H1 (cell line): Measurements from ENCODE around the gene NBDY. TPM values are rescaled to one million over a fixed set of nuclear protein-coding genes. Genes with fewer than 3 reads are reported as not detected.

Source experiments
- CTCF ChIA-PET: fragments of 300-600 bp; sonication (Branson Sonifier 250); formaldehyde crosslinking; loops from one replicate; lab custom pipeline; 2021; ENCODE audit not compliant: partially characterized antibody; lab: Charles Lee
- POLR2A ChIA-PET: fragments of 300-600 bp; sonication (Branson Sonifier 250); formaldehyde crosslinking; loops from one replicate; lab custom pipeline; 2021; ENCODE audit warnings: inconsistent platforms; ENCODE audit not compliant: partially characterized antibody; lab: Charles Lee
- DNase-seq, 2 experiments: peaks; one replicate each; pipeline versions ENCODE4 v3.0.0 to v3.0.0-alpha.2; 2010 to 2022; ENCODE audit warnings: low spot score in 2 of 2, low read depth in 1 of 2, mixed read lengths in 1 of 2
- FAIRE-seq: peaks from 2 replicates; lab custom pipeline; 2011; peaks lifted over from hg19 to GRCh38; lab: Jason Lieb, UNC
- H2AFZ ChIP-seq: 2 replicates; pipeline ENCODE4 v1.8.1; 2012; ENCODE audit warnings: low read length, inconsistent platforms
- H2AK5ac ChIP-seq: 2 replicates; pipeline ENCODE4 v1.6.1; 2013; ENCODE audit warnings: low read depth, low read length
- H2BK120ac ChIP-seq: replicated peaks from 2 replicates; pipeline ENCODE3; 2013; ENCODE audit warnings: low read depth, low read length, inconsistent platforms
- H2BK12ac ChIP-seq: 2 replicates; pipeline ENCODE4 v1.6.1; 2013; ENCODE audit warnings: low read depth, low read length
- H2BK15ac ChIP-seq: 2 replicates; pipeline ENCODE4 v1.6.1; 2013; ENCODE audit warnings: low read length
- H2BK20ac ChIP-seq: 2 replicates; pipeline ENCODE4 v1.6.1; 2013; ENCODE audit warnings: low read length
- H2BK5ac ChIP-seq: 2 replicates; pipeline ENCODE4 v1.6.1; 2013; ENCODE audit warnings: low read depth, low read length
- H3K14ac ChIP-seq: 2 replicates; pipeline ENCODE4 v1.6.1; 2013; ENCODE audit warnings: inconsistent platforms; ENCODE audit not compliant: insufficient read length
- H3K18ac ChIP-seq: 2 replicates; pipeline ENCODE4 v1.6.1; 2013; ENCODE audit warnings: low read length; ENCODE audit errors: extremely low read depth
- H3K23ac ChIP-seq: 2 replicates; pipeline ENCODE4 v1.6.1; 2013; ENCODE audit warnings: inconsistent platforms; ENCODE audit not compliant: insufficient read length
- H3K23me2 ChIP-seq: 2 replicates; pipeline ENCODE4 v1.6.1; 2013; ENCODE audit warnings: low read depth, low read length
- H3K27ac ChIP-seq: 2 replicates; pipeline ENCODE4 v1.6.1; 2011; ENCODE audit warnings: low read depth, low read length, inconsistent platforms
- H3K27me3 ChIP-seq, 4 experiments: replicated peaks in 1 of 4; 1 replicate in 1 of 4; 2 replicates in 3 of 4; pipeline versions ENCODE4 v1.6.1 to v1.8.1; 2011 to 2013; ENCODE audit warnings: low read length in 3 of 4, mild to moderate bottlenecking in 3 of 4, inconsistent platforms in 2 of 4, mixed read lengths in 2 of 4, moderate library complexity in 1 of 4; ENCODE audit not compliant: control insufficient read depth in 3 of 4, insufficient read depth in 3 of 4; ENCODE audit errors: extremely low read depth in 1 of 4
- H3K36me3 ChIP-seq, 4 experiments: 2 replicates each; pipeline versions ENCODE4 v1.6.1 to v1.8.1; 2011 to 2013; ENCODE audit warnings: mild to moderate bottlenecking in 4 of 4, low read length in 3 of 4, moderate library complexity in 2 of 4, control low read depth in 1 of 4, inconsistent platforms in 1 of 4; ENCODE audit not compliant: insufficient read depth in 4 of 4, control insufficient read depth in 2 of 4
- H3K4ac ChIP-seq: replicated peaks from 2 replicates; pipeline ENCODE3; 2013; ENCODE audit warnings: low read length, low read depth, mixed read lengths, inconsistent platforms; ENCODE audit not compliant: insufficient read length
- H3K4me1 ChIP-seq, 4 experiments: replicated peaks in 1 of 4; 1 replicate in 1 of 4; 2 replicates in 3 of 4; pipeline versions ENCODE4 v1.6.1 to v1.8.1; 2011 to 2013; ENCODE audit warnings: low read length in 3 of 4, inconsistent platforms in 2 of 4, mixed read lengths in 1 of 4; ENCODE audit not compliant: insufficient read depth in 4 of 4, control insufficient read depth in 3 of 4
- H3K4me2 ChIP-seq, 2 experiments: 2 replicates each; pipeline versions ENCODE4 v1.6.1 to v1.8.1; 2011 to 2013; ENCODE audit warnings: low read depth in 2 of 2, low read length in 2 of 2, control low read depth in 1 of 2, inconsistent platforms in 1 of 2, mild to moderate bottlenecking in 1 of 2; ENCODE audit not compliant: insufficient read depth in 1 of 2
- H3K4me3 ChIP-seq, 4 experiments: fragments of 200-600, 300-600 bp in 1 of 4; sonication (generic), shearing (Covaris generic), sonication (Bioruptor Twin) in 1 of 4; 2 replicates each; pipeline versions ENCODE4 v1.5.1 to v1.8.1; 2011 to 2016; ENCODE audit warnings: low read length in 4 of 4, low read depth in 3 of 4, control low read depth in 2 of 4, inconsistent platforms in 2 of 4, mild to moderate bottlenecking in 2 of 4, mixed read lengths in 1 of 4, moderate library complexity in 1 of 4; ENCODE audit not compliant: insufficient read depth in 2 of 4; ENCODE audit errors: extremely low read depth in 1 of 4
- H3K56ac ChIP-seq: replicated peaks from 2 replicates; pipeline ENCODE3; 2013; ENCODE audit warnings: low read depth, mild to moderate bottlenecking, mixed read lengths, low read length, inconsistent platforms; ENCODE audit not compliant: insufficient read length
- H3K79me1 ChIP-seq: 2 replicates; pipeline ENCODE4 v1.6.1; 2013; ENCODE audit warnings: low read depth, low read length, control low read depth
- H3K79me2 ChIP-seq, 2 experiments: 2 replicates each; pipeline versions ENCODE4 v1.6.1 to v1.8.1; 2012 to 2013; ENCODE audit warnings: low read length in 2 of 2, mild to moderate bottlenecking in 2 of 2, inconsistent platforms in 1 of 2; ENCODE audit not compliant: insufficient read depth in 2 of 2, control insufficient read depth in 1 of 2
- H3K9ac ChIP-seq, 4 experiments: replicated peaks in 1 of 4; 1 replicate in 1 of 4; 2 replicates in 3 of 4; pipeline versions ENCODE4 v1.6.1 to v1.8.1; 2011 to 2013; ENCODE audit warnings: low read depth in 3 of 4, low read length in 3 of 4, control low read depth in 2 of 4, mild to moderate bottlenecking in 2 of 4, moderate library complexity in 2 of 4, inconsistent platforms in 1 of 4; ENCODE audit errors: extremely low read depth in 1 of 4
- H3K9me3 ChIP-seq, 2 experiments: 2 replicates each; pipeline versions ENCODE4 v1.6.1 to v1.8.1; 2012 to 2013; ENCODE audit warnings: mild to moderate bottlenecking in 2 of 2, moderate library complexity in 2 of 2, control low read depth in 1 of 2, inconsistent platforms in 1 of 2, low read depth in 1 of 2, low read length in 1 of 2, mixed read lengths in 1 of 2; ENCODE audit not compliant: insufficient read depth in 2 of 2
- H4K20me1 ChIP-seq, 2 experiments: replicated peaks in 1 of 2; 2 replicates each; pipeline versions ENCODE3 to v1.8.1; 2011 to 2013; ENCODE audit warnings: inconsistent platforms in 2 of 2, low read length in 2 of 2, mild to moderate bottlenecking in 1 of 2; ENCODE audit not compliant: insufficient read depth in 2 of 2, control insufficient read depth in 1 of 2
- H4K5ac ChIP-seq: 2 replicates; pipeline ENCODE4 v1.6.1; 2013; ENCODE audit warnings: low read length, low read depth, mixed read lengths, inconsistent platforms; ENCODE audit not compliant: insufficient read length
- H4K8ac ChIP-seq: 2 replicates; pipeline ENCODE4 v1.8.0; 2013; ENCODE audit warnings: mild to moderate bottlenecking, moderate library complexity, low read length, inconsistent platforms; ENCODE audit not compliant: insufficient read depth; ENCODE audit errors: extremely low read depth
- H4K91ac ChIP-seq: replicated peaks from 2 replicates; pipeline ENCODE3; 2013; ENCODE audit warnings: low read length, mixed read lengths, inconsistent platforms; ENCODE audit not compliant: insufficient read length
- CBX8 ChIP-seq: fragments of 300-800, 300-1000 bp; sonication (generic); IDR thresholded peaks from 2 replicates; pipeline ENCODE4 v1.7.1; 2016; ENCODE audit warnings: low read depth, low read length, borderline replicate concordance
- HDAC6 ChIP-seq: IDR thresholded peaks from one replicate; pipeline ENCODE4 v1.7.1; 2012; ENCODE audit warnings: low read depth, mild to moderate bottlenecking, inconsistent platforms, low read length, moderate library complexity
- SRF ChIP-seq: IDR thresholded peaks from 2 replicates; pipeline ENCODE4 v1.6.1; 2011; ENCODE audit warnings: mild to moderate bottlenecking, low read depth, low read length, moderate library complexity
- WGBS, 2 experiments: shearing (Covaris generic) in 1 of 2; methylation state at CpG; one replicate each; pipeline versions ENCODE4 v1.1.6 to v1.1.7; 2013 to 2015; ENCODE audit warnings: low lambda C conversion rate in 2 of 2, mixed read lengths in 2 of 2, inconsistent platforms in 1 of 2, low coverage in 1 of 2, missing lambda C conversion rate in 1 of 2; ENCODE audit not compliant: insufficient replicate concordance in 2 of 2, insufficient coverage in 1 of 2, insufficient read length in 1 of 2; ENCODE audit errors: extremely low coverage in 1 of 2, missing lambda C conversion rate in 1 of 2; 5-methylcytosine and 5-hydroxymethylcytosine counted together
- polyA plus RNA-seq, 7 experiments: library from polyadenylated mRNA; depleted of rRNA in 3 of 7; stranded (reverse) in 5 of 7; unstranded in 2 of 7; fragments of >200 nt in 5 of 7; fragments of 200-250 nt in 2 of 7; gene quantifications; 1 replicate in 5 of 7; 2 replicates in 1 of 7; 4 replicates in 1 of 7; pipeline versions ENCODE4 v1.2.1 to v1.2.3, GENCODE V29; 2011 to 2013; ENCODE audit warnings: missing spikeins in 2 of 7, mixed read lengths in 2 of 7
- total RNA-seq: library from RNA; stranded (reverse); fragmentation: NEBNext Ultra II Directional; extraction: Animal tissue kit (Norgen Biotek cat#: 25700); gene quantifications from 2 replicates; pipeline ENCODE4 v1.2.1, GENCODE V29; 2021
- TF ChIP-seq, protein P1 (sequence below): IDR thresholded peaks from 2 replicates; pipeline ENCODE4 v1.6.1; 2012; ENCODE audit warnings: inconsistent platforms
- TF ChIP-seq, protein P2 (sequence below): IDR thresholded peaks from 2 replicates; pipeline ENCODE4 v1.6.1; 2011; ENCODE audit warnings: low read depth, mild to moderate bottlenecking, low read length; ENCODE audit not compliant: insufficient read depth

Gene NBDY
- total and polyA plus RNA-seq, 2 of the 8 experiments (the other 6 are each of a cell fraction or from before 2014, with no cell fraction given), result 42.3 to 57.8 TPM

- no peak overlapping the region for H2AK5ac ChIP-seq
- ChIA-PET CTCF (no interaction called here), POLR2A (no interaction called here)
- no peaks in the 10 kb centered on the region for H3K23me2 ChIP-seq
- no peak overlapping the region for H3K14ac ChIP-seq
- H2AFZ ChIP-seq, result no peak overlapping the region
- H2BK20ac ChIP-seq, result no peak overlapping the region
- no peak overlapping the region for H3K4ac ChIP-seq
- no peaks in the 10 kb centered on the region for H3K36me3 ChIP-seq
- no peak overlapping the region for H2BK12ac ChIP-seq
- H3K4me2 ChIP-seq, result no peak overlapping the region
- H3K27ac ChIP-seq, result no peak overlapping the region
- TF ChIP-seq CBX8 (no peak), SRF (no peak), HDAC6 (no peak)
- TF ChIP-seq, protein P1, sequence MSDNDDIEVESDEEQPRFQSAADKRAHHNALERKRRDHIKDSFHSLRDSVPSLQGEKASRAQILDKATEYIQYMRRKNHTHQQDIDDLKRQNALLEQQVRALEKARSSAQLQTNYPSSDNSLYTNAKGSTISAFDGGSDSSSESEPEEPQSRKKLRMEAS, result no peak
- TF ChIP-seq, protein P2, sequence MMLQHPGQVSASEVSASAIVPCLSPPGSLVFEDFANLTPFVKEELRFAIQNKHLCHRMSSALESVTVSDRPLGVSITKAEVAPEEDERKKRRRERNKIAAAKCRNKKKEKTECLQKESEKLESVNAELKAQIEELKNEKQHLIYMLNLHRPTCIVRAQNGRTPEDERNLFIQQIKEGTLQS, result no peak
- no peak overlapping the region for H2BK5ac ChIP-seq
- H4K91ac ChIP-seq, result no peak overlapping the region
- FAIRE-seq (no peak), DNase-seq (no peak)
- no peak overlapping the region for H3K4me3 ChIP-seq
- H4K5ac ChIP-seq, result no peak overlapping the region
- H3K56ac ChIP-seq, result no peak overlapping the region
- H4K20me1 ChIP-seq, result no peaks in the 10 kb centered on the region
- H4K8ac ChIP-seq, result no peak overlapping the region
- H3K23ac ChIP-seq, result no peak overlapping the region
- no peak overlapping the region for H2BK120ac ChIP-seq
- WGBS, 2 experiments, result 88% methylated on average over 4 of the region's 5 CpGs; no CpG with 5 or more reads in 1 of the 2 experiments
- H3K18ac ChIP-seq, result no peak overlapping the region
- no peaks in the 10 kb centered on the region for H3K27me3 ChIP-seq
- H3K9ac ChIP-seq, result no peak overlapping the region
- H3K4me1 ChIP-seq, result peaks cover 0 to 7% (median 2%) of the 10 kb centered on the region in 4 experiments; a peak in 4 of 7 replicates
- no peaks in the 10 kb centered on the region for H3K79me1 ChIP-seq
- H2BK15ac ChIP-seq, result no peak overlapping the region
- H3K9me3 ChIP-seq, result no peaks in the 10 kb centered on the region
- no peaks in the 10 kb centered on the region; a peak in 1 of 4 replicates for H3K79me2 ChIP-seq
Measured at GRCh38 chrX:56761167-56761566, 32.1 kb downstream of the NBDY start.
